ENCODE results near the gene B4GALNT2. TPM values are rescaled to one million over a fixed set of nuclear protein-coding genes. Genes with fewer than 3 reads are reported as not detected.
A peak's percentile ranks its signal among the peaks of the same experiment; 100 is the strongest.

Gene B4GALNT2
- total RNA-seq, 1 experiment from 2014 or later, result not detected

DNA sequence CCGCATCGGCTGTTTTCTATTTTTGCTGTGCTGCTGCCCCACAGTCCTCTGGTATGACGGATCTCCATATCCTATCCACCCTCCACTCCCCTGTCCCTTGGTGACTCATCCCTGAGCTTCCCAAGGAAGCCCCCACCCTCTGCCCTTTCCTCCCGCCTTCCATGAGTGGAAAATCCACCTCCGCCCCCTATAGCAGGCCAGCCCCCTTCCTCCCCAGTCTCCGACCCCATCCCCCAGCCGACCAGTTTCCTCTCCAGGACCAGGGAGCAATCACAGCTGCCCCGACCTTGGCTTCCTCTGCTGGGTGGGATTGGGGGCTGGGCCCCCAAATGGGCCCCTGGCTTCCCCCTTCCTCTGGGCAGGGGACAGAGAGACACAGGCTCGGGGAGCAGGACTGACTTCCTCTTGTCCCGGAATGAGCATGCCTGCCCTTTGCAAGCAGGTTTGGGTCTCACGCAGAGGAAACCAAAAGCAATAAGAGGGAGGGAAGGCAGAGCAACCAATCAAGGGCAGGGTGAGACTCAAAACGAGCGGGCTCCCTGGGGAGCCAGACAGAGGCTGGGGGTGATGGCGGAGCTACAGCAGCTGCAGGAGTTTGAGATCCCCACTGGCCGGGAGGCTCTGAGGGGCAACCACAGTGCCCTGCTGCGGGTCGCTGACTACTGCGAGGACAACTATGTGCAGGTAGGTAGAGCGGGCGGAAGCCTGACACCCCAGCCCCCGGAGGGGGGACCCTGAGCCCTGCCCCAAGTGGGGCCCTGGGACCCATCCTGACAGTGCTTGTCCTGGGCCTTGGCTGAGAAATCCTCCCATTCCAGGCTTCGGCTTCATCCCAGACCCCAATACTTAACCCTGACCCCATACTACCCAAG lies 77.8 kb downstream of the B4GALNT2 start, which contains the start of the genes ABI3 and GNGT2:
ABI3 (plus strand) TSS at position 550 of the 872 bp plus-strand sequence; CDS start at position 568, 18 bp downstream.
GNGT2 (minus strand) TSS at position 417 of the 872 bp plus-strand sequence. CDS start 3,152 bp downstream, outside the sequence.
- peak; percentile 47 for DNase-seq (ENCODE audit: low spot score)

DNA sequence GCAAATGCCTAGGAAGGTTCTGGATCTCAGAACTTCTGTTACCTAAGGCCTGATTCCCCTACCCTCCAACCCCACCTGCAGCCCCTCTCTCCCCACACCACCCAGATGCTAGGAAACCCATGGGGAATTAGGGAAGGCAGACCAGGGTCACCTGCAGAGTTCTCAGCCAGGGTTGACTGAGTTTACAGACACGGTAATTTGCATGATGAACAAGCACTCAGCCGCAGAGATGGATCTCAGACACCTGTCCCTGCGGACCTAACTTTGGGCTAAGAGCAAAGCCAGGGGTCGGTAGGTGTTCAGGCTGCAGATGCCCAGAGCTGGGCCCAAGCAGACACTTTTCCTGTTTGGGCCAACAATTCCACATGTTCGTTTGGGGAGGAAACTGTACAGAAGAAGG lies 80.8 kb downstream of the B4GALNT2 start:
- DNase-seq (ENCODE audit: low spot score), result no peak

DNA sequence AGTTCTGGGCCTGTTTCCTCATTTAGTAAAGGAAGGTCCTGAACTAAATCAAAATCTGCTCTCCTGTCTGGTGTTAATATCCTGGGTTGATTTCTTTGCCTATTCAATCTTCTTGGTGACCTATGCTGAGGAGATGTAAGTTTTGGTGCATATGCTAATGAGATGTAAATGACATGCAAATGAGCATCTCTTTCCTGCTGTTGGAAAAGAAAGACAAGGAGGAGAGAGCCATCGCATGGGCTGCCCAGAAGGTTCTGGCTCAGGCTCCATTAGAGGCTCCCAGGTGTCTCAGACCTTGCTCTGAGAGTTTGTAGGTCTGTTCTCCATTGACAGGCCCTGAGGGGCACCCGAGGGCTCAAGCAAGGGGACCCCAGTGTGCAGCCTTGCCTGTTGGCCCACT lies 81.3 kb downstream of the B4GALNT2 start:
- no peak for DNase-seq (ENCODE audit: low spot score)

- no peak for DNase-seq (ENCODE audit: low spot score)
These were observed 82.2 kb downstream of the B4GALNT2 start for GRCh38 chr17:49214676-49215360.

DNA sequence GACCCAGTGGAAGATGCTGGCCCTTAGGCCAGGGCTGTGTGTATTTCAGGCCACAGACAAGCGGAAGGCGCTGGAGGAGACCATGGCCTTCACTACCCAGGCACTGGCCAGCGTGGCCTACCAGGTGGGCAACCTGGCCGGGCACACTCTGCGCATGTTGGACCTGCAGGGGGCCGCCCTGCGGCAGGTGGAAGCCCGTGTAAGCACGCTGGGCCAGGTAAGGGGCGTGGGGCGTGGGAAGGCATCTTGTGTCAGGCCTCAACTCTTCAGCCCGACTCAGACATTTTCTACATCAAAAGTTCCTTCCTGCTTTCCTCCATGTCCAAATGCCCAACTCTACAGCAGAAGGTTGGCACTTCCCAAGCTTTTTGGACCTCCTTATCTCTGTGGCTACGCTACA lies 83.9 kb downstream of the B4GALNT2 start:
- DNase-seq (ENCODE audit: low spot score), result no peak

DNA sequence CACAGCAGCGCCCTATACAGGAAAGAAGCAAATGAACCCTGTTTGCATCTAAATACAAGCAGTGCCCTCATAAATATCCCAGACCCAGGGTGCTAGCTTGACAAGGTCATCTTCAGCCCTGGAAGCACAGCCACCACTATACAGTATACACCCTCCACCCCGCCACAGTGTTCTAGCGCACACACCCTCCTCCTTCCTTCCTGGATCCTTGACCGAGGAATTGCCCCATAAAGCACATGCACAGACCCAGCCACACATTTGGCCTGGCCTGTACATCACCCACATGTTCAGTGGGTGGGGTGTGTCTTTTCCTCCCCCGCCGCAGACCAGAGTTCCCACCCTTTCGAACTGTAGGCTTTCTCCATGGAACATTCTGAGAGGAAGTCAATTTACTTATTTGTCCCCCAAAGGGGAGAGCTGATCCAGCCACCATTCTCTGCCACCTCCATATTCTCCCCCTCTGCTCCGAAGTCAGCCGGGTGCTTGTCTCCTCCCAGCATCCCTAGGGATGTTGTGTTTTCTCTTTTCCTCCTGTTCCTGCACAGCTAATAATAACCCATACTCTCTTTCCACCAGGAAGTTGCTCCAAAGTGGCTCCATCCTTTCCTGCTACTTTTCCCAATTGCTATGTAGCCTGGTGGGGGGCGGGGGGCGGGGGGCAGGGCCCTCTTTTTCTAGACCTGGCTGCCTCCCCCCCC lies 84.5 kb downstream of the B4GALNT2 start:
- no peak for DNase-seq (ENCODE audit: low spot score)

DNA sequence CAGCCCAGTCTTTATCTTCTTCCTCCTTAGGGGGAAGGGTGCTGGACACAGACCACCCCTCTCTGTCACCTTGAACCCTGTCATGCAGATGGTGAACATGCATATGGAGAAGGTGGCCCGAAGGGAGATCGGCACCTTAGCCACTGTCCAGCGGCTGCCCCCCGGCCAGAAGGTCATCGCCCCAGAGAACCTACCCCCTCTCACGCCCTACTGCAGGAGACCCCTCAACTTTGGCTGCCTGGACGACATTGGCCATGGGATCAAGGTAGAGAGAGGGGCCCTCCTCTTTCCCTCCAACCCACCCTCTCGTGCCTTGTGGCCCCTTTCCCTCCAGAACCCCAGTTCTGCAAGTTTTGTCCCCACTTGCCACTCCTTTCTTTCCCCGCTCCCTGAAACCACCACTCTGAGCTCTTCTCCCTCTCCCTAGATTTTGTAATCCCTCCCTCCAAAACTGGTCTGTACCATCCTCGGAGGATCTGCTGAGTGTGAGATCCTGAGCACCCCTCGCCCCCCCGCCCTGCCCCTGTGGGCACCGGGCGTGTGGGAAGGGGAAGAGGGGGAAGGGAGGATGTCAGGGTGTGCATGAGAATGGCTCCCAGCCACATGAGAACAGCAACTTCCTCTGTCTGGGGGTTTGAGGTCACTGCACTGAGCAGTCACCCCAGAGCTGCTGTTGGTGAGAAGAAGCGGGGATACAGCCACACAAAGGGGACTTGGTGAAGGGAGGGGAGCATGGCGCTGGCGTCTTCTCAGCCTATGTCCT lies 85.3 kb downstream of the B4GALNT2 start:
- DNase-seq (ENCODE audit: low spot score), result no peak

- no peak for DNase-seq (ENCODE audit: low spot score)
These were observed 86.7 kb downstream of the B4GALNT2 start for GRCh38 chr17:49218941-49219913.

DNA sequence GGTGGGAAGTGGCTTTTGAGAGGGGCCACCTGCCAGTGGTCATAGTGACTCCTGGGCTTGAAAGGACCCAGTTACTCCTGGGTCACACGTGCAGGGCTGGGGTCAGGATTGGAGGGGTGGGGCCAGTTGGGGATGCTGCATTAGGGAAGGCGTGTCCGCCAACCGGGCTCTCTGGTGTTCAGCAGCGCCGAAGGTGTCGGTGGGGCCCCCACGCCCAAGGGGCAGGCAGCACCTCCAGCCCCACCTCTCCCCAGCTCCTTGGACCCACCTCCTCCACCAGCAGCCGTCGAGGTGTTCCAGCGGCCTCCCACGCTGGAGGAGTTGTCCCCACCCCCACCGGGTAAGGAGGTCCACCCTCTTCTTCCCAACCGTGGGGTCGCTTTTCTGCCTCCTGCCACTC lies 87.4 kb downstream of the B4GALNT2 start:
- no peak for DNase-seq (ENCODE audit: low spot score)

GRCh38 chr17:49223168-49223516 lies 90.6 kb downstream of the B4GALNT2 start:
- DNase-seq (ENCODE audit: low spot score), result no peak

DNA sequence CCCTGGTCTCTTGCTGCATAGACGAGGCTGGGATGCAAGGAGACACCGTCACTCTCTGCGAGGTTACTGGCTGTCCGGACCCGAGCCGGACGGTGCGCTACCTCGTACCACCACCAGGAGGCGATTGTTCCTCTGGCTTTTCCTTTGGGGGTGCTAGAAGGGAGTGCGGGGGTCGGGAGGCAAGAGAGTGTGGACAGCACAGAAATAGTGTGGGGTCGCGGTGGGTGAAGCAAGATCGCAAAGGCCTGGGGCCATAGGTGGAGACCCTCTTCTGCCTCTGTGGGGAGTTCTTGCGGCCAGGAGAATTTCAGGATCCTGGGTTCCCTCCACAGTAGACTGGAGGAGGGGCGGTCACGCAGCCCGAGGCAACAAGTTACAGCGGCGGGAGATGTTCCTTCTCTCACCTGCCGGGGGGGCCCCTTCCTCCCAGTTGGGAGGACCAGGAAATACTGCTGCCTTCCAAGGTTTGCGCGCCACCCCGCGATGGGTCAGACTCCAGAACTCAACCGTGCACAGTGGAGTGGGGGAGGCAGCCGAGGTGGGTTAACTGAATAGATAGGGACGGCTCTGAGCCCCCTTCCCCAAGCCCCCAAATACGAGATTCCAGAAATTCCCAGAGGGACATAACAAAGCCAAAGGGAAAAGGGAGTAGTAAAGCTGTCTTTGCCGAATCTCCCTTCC lies 91.1 kb downstream of the B4GALNT2 start:
- no peak for DNase-seq (ENCODE audit: low spot score)

- no peak for DNase-seq (ENCODE audit: low spot score)
These were observed 91.8 kb downstream of the B4GALNT2 start for GRCh38 chr17:49224198-49224996.

- no peak for DNase-seq (ENCODE audit: low spot score)
These were observed 92.4 kb downstream of the B4GALNT2 start for GRCh38 chr17:49224997-49225337.

- DNase-seq (ENCODE audit: low spot score), result no peak
These were observed 93.1 kb downstream of the B4GALNT2 start for GRCh38 chr17:49225554-49226236.
